SK-N-SH treated with all-trans-retinoic acid at 6 μM for 48 hours (cell line): ENCODE measurements around the gene ERN1.

Experiments
- ATAC-seq: fragments of 200-7000 bp; cut with Tn5 transposase; 3 replicates; pipeline ENCODE4 v1.9.1; 2020; ENCODE audit warnings: mild to moderate bottlenecking, moderate library complexity
- ARNTL ChIP-seq: fragments of 450-650 bp; formaldehyde crosslinking; IDR thresholded peaks from 2 replicates; pipeline ENCODE4 v1.5.0; 2020; ENCODE audit warnings: low read depth, mild to moderate bottlenecking, moderate library complexity, borderline replicate concordance
- CSDC2 ChIP-seq: fragments of 250-450 bp; sonication (Bioruptor Pico); IDR thresholded peaks from 2 replicates; pipeline ENCODE4 v1.5.0; 2020; ENCODE audit warnings: mild to moderate bottlenecking, moderate library complexity
- ESRRG ChIP-seq: fragments of 250-450 bp; sonication (Bioruptor Pico); IDR thresholded peaks from 2 replicates; pipeline ENCODE4 v1.6.1; 2021; ENCODE audit warnings: mild to moderate bottlenecking
- ISL1 ChIP-seq: fragments of 250-450 bp; sonication (Bioruptor Pico); IDR thresholded peaks from 2 replicates; pipeline ENCODE4 v2.1.2; 2022; ENCODE audit warnings: mild to moderate bottlenecking, moderate library complexity
- OSR1 ChIP-seq: fragments of 250-450 bp; sonication (Bioruptor Pico); IDR thresholded peaks from 2 replicates; pipeline ENCODE4 v1.8.0; 2022; ENCODE audit warnings: moderate library complexity, mild to moderate bottlenecking, inconsistent platforms
- RARB ChIP-seq: fragments of 250-450 bp; sonication (Bioruptor Pico); IDR thresholded peaks from 2 replicates; pipeline ENCODE4 v1.8.0; 2021; ENCODE audit warnings: mild to moderate bottlenecking, moderate library complexity
- SNAI2 ChIP-seq: fragments of 250-450 bp; sonication (Bioruptor Pico); IDR thresholded peaks from 2 replicates; pipeline ENCODE4 v1.5.0; 2020; ENCODE audit warnings: mild to moderate bottlenecking, moderate library complexity
- TCF4 ChIP-seq: fragments of 250-450 bp; sonication (Bioruptor Pico); IDR thresholded peaks from 2 replicates; pipeline ENCODE4 v1.8.0; 2021; ENCODE audit warnings: mild to moderate bottlenecking, moderate library complexity, borderline replicate concordance
- TOX ChIP-seq: fragments of 250-450 bp; sonication (Bioruptor Pico); IDR thresholded peaks from 2 replicates; pipeline ENCODE4 v1.8.0; 2021; ENCODE audit warnings: mild to moderate bottlenecking, moderate library complexity, borderline replicate concordance
- ZC3H10 ChIP-seq: fragments of 250-450 bp; sonication (Bioruptor Pico); IDR thresholded peaks from 2 replicates; pipeline ENCODE4 v1.5.1; 2021; ENCODE audit warnings: mild to moderate bottlenecking, moderate library complexity
- ZFP3 ChIP-seq: fragments of 250-450 bp; sonication (Bioruptor Pico); IDR thresholded peaks from 2 replicates; pipeline ENCODE4 v1.5.0; 2020; ENCODE audit warnings: mild to moderate bottlenecking, moderate library complexity
- ZFP30 ChIP-seq: fragments of 450-650 bp; formaldehyde crosslinking; IDR thresholded peaks from 2 replicates; pipeline ENCODE4 v1.5.0; 2022; ENCODE audit warnings: mild to moderate bottlenecking, moderate library complexity
- ZNF565 ChIP-seq: fragments of 450-650 bp; formaldehyde crosslinking; conservative IDR thresholded peaks from 2 replicates; pipeline ENCODE4 v1.5.0; 2020; ENCODE audit warnings: low read depth, mild to moderate bottlenecking, moderate library complexity
- ZNF70 ChIP-seq: fragments of 450-650 bp; formaldehyde crosslinking; IDR thresholded peaks from 2 replicates; pipeline ENCODE4 v1.5.0; 2020; ENCODE audit warnings: mild to moderate bottlenecking, moderate library complexity
- ZNF8 ChIP-seq: fragments of 450-650 bp; formaldehyde crosslinking; IDR thresholded peaks from 2 replicates; pipeline ENCODE4 v1.5.0; 2020; ENCODE audit warnings: mild to moderate bottlenecking, moderate library complexity
- TF ChIP-seq, protein P1 (sequence below): fragments of 250-450 bp; sonication (Bioruptor Pico); IDR thresholded peaks from 2 replicates; pipeline ENCODE4 v1.5.1; 2021; ENCODE audit warnings: mild to moderate bottlenecking, moderate library complexity
- TF ChIP-seq, protein P2 (sequence below): fragments of 250-450 bp; sonication (Bioruptor Pico); IDR thresholded peaks from 2 replicates; pipeline ENCODE4 v1.5.1; 2020; ENCODE audit warnings: low read depth, mild to moderate bottlenecking, moderate library complexity
- TF ChIP-seq, protein P3 (sequence below): fragments of 250-450 bp; sonication (Bioruptor Pico); IDR thresholded peaks from 2 replicates; pipeline ENCODE4 v1.5.0; 2020; ENCODE audit warnings: mild to moderate bottlenecking, moderate library complexity
- TF ChIP-seq, protein P4 (sequence below): fragments of 250-450 bp; sonication (Bioruptor Pico); IDR thresholded peaks from 2 replicates; pipeline ENCODE4 v1.8.0; 2021; ENCODE audit warnings: low read depth, mild to moderate bottlenecking, moderate library complexity, borderline replicate concordance

The ERN1 gene

DNA sequence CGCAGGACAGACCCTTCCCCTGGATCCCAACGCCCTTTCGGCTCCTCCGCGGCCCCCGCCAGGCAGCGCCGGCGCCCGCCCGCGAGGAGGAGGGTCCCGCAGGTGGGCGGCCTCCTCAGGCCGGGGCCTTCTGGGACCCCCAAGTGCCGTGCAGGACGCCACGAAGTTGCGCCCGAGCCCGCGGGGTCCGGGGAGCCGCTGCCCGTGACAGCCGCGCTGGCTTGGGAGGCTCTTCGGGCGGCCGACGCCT lies 504 bp downstream of the ERN1 start:
- no peak for ATAC-seq
- no peak for TF ChIP-seq ARNTL (CRISPR knock-in tag)
- TF ChIP-seq SNAI2 (CRISPR knock-in tag), result no peak
- TF ChIP-seq OSR1, result no peak
- TF ChIP-seq ZNF70, result no peak
- TF ChIP-seq, protein P1, sequence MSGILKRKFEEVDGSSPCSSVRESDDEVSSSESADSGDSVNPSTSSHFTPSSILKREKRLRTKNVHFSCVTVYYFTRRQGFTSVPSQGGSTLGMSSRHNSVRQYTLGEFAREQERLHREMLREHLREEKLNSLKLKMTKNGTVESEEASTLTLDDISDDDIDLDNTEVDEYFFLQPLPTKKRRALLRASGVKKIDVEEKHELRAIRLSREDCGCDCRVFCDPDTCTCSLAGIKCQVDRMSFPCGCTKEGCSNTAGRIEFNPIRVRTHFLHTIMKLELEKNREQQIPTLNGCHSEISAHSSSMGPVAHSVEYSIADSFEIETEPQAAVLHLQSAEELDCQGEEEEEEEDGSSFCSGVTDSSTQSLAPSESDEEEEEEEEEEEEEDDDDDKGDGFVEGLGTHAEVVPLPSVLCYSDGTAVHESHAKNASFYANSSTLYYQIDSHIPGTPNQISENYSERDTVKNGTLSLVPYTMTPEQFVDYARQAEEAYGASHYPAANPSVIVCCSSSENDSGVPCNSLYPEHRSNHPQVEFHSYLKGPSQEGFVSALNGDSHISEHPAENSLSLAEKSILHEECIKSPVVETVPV (CRISPR knock-in tag), result no peak
- no peak for TF ChIP-seq RARB (CRISPR knock-in tag)
- no peak for TF ChIP-seq CSDC2 (CRISPR knock-in tag)

DNA sequence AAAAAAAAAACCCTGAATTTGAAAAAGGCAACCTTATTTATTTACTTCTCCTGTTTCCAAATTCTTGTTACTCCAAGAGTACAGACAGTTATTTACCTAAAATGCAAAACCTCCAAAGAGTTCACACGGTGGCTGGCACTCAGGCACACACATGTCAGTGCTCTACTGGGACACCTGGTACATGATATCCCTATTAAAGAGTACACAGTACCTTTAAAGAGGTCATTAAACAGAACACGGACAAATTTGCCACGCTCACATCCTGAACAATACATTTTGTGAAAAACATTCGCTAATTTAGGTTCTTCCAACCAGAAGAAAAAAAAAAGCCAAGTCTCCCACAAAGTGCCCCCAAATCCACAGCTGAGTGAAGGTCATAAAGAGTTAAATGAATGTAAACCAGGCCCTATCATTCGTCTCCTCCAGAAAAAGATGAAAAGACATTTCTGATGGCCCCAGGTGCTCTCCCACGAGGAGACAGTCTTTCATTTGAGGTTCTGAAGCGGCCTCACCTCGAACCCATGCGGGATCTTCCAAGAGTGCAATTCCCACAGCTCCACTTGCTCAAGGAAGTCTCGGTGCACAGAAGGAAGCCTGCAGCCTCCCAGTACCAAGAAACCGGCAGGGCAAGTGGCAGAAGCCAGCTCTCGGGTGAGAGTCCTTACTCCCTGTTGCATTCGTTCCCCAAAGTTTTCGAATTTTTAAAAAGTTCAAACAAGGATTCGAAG lies 993 bp downstream of the ERN1 start:
- ATAC-seq, result peak; percentile 23
- no peak for TF ChIP-seq TCF4
- no peak for TF ChIP-seq ZNF565
- no peak for TF ChIP-seq ESRRG
- TF ChIP-seq, protein P1 (CRISPR knock-in tag), result no peak
- no peak for TF ChIP-seq ZC3H10
- TF ChIP-seq SNAI2 (CRISPR knock-in tag), result no peak
- TF ChIP-seq RARB (CRISPR knock-in tag), result no peak
- TF ChIP-seq ISL1 (CRISPR knock-in tag), result no peak
- TF ChIP-seq TOX (CRISPR knock-in tag), result no peak
- TF ChIP-seq, all 23 proteins: peak for 0

DNA sequence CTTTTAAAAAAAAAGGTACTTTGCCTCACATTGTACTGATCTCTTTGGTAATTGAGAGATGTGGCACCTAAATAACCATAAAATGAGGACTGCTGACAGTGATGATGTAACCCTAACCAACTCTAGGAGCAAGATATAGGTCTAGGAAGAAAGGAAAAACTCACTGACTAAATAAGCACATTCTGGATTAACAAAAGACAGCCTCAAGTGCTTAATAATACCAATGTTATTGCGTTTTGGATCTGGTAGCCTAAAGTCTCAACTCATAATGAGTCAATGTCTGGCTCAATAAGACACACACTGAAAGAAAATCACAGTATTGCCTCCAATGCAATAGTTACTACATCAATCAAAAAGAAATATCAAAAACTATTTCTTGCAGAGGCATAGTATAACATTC lies 3.0 kb downstream of the ERN1 start:
- ATAC-seq, result no peak
- TF ChIP-seq TCF4, result no peak
- TF ChIP-seq, protein P2, sequence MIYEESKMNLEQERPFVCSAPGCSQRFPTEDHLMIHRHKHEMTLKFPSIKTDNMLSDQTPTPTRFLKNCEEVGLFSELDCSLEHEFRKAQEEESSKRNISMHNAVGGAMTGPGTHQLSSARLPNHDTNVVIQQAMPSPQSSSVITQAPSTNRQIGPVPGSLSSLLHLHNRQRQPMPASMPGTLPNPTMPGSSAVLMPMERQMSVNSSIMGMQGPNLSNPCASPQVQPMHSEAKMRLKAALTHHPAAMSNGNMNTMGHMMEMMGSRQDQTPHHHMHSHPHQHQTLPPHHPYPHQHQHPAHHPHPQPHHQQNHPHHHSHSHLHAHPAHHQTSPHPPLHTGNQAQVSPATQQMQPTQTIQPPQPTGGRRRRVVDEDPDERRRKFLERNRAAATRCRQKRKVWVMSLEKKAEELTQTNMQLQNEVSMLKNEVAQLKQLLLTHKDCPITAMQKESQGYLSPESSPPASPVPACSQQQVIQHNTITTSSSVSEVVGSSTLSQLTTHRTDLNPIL (CRISPR knock-in tag), result no peak

- no peak for TF ChIP-seq ZFP30
- TF ChIP-seq, protein P3, sequence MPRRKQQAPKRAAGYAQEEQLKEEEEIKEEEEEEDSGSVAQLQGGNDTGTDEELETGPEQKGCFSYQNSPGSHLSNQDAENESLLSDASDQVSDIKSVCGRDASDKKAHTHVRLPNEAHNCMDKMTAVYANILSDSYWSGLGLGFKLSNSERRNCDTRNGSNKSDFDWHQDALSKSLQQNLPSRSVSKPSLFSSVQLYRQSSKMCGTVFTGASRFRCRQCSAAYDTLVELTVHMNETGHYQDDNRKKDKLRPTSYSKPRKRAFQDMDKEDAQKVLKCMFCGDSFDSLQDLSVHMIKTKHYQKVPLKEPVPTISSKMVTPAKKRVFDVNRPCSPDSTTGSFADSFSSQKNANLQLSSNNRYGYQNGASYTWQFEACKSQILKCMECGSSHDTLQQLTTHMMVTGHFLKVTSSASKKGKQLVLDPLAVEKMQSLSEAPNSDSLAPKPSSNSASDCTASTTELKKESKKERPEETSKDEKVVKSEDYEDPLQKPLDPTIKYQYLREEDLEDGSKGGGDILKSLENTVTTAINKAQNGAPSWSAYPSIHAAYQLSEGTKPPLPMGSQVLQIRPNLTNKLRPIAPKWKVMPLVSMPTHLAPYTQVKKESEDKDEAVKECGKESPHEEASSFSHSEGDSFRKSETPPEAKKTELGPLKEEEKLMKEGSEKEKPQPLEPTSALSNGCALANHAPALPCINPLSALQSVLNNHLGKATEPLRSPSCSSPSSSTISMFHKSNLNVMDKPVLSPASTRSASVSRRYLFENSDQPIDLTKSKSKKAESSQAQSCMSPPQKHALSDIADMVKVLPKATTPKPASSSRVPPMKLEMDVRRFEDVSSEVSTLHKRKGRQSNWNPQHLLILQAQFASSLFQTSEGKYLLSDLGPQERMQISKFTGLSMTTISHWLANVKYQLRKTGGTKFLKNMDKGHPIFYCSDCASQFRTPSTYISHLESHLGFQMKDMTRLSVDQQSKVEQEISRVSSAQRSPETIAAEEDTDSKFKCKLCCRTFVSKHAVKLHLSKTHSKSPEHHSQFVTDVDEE (CRISPR knock-in tag), result no peak
- TF ChIP-seq, protein P1 (CRISPR knock-in tag), result no peak
- TF ChIP-seq, protein P2 (CRISPR knock-in tag), result no peak
- TF ChIP-seq CSDC2 (CRISPR knock-in tag), result no peak
- no peak for TF ChIP-seq ESRRG
- TF ChIP-seq SNAI2 (CRISPR knock-in tag), result no peak
- no peak for TF ChIP-seq ZFP3
- TF ChIP-seq ZNF8 (CRISPR knock-in tag), result no peak
- TF ChIP-seq, protein P4, sequence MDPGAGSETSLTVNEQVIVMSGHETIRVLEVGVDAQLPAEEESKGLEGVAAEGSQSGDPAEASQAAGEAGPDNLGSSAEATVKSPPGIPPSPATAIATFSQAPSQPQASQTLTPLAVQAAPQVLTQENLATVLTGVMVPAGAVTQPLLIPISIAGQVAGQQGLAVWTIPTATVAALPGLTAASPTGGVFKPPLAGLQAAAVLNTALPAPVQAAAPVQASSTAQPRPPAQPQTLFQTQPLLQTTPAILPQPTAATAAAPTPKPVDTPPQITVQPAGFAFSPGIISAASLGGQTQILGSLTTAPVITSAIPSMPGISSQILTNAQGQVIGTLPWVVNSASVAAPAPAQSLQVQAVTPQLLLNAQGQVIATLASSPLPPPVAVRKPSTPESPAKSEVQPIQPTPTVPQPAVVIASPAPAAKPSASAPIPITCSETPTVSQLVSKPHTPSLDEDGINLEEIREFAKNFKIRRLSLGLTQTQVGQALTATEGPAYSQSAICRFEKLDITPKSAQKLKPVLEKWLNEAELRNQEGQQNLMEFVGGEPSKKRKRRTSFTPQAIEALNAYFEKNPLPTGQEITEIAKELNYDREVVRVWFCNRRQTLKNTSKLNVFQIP (CRISPR knock-in tag), result no peak
- ATAC-seq, result no peak
Measured at GRCh38 chr17:64125937-64126336, 4.0 kb downstream of the ERN1 start.
